ENCODE measurements around the gene ACBD6.

Gene ACBD6

DNA sequence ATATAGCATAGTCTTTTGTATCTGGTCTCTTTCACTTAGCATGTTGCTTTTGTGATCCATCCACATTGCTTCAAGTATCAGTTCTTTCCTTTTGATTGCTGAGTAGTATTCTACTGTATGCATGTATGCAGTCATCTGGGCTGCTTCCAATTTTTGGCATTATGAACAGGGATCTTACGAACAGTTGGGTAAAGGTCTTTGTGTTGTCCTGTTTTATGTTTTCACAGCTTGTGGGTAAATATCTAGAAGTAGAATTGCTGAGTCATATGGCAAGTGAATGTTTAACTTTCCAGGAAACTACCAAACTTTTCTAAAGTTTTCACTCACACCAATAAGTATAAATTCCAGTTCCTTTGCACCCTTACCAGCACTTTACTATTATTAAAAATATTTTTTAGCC, 211.4 kb downstream of the ACBD6 start:
- no peak for DNase-seq (ENCODE audit: low read depth)

DNA sequence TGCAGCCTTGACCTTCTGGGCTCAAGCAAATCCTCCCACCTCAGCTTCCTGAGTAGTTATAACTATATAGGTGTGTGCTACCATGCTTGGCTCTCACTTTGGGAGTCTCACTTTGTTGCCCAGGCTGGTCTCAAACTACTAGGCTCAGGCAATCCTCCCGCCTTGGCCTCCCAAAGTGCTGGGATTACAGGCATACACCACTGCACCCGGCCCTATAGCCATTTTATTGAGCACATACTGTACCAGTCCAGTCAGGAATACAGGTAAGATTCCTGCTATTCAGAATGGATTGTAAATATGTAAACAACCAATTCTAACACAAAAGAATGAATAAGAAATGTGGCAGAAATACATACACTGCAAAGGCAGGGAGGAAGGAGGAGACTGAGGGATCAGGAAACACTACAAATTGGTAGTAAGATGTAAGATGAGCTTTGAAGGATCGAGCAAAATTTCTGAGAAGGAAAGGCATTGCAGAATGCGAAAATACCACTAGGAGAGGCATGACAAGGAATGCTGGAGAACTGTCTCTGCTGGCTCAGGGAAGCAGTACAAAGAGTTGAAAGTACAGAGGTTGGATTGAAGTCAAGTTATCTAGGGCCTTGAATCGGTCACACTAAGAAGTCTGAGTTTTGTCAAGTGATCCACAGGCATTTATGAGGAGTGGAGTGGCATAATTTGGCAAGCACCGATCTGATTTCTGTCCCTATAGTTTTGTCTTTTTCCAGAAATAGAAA, 211.9 kb downstream of the ACBD6 start:
- no peak for DNase-seq (ENCODE audit: low read depth)

DNA sequence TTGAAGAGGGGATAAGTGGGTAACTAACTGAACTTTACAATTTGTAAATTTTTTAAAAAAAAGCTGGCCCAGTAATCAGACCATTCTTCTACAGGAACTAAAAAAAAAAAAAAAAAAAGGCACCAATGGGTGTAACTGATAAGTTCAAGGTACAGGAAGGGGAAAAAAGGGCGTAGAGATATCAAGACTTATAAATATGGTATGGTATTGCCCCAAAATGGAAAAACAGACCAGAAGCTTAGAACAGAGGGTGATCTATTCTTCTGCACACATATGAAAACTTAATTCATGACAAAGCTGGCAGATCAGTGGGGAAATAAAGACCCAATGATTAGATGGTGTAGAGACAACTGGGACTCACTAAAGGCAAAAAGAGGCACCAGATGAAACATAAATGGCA, 213.4 kb downstream of the ACBD6 start:
- DNase-seq (ENCODE audit: low read depth) = no peak

DNA sequence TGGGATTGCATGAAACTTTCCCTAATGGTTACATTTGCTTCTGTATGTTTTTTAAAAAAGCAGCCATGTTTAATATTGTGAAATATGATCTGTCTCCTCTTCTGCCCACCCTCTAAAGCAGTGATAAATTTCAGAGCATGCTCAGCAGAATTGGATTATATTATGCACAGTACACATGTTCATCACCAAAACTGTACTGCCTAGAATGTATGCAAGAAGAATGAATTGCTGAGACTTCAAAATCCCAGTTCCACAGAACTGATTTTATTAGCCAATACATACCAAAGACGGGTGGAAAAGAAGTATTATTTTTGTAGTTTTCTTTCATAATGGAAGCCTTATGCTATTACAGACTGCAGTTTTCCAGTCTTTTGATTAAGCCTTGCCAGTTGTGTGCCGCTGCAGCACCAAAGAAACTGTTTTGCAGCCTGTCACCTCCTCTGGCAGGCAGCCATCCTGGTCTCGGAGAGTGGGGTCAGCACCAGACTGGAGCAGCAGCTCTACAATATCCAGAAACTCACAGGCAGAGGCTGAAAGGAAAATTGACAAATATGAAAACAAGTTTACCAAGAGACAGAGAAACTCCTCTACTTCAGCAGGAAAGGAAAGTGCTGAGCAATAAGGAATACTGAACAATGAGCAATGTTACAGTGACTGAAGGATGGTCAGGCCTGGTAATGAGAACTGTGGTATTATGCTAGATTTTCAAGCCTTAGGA, 214.2 kb downstream of the ACBD6 start:
- DNase-seq (ENCODE audit: low read depth) = no peak

DNA sequence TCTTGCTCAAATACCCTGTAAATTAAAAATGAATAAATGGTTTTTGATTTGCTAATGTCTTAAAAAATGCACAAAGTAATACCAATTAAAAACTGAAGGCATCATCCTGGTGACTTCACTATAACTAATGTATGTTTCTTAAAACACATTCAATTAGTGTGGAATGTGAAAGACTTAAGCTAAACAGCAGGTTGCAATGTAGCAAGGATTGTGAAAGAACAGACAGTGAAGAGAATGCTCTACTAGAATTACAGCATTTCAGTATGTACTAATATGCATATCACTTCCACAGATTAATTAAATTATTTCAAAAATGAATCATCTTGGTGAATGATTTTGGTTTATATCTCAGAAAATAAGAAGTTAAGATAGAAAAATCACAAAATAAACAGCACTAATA, 216.0 kb downstream of the ACBD6 start:
- no peak for DNase-seq (ENCODE audit: low read depth)

DNA sequence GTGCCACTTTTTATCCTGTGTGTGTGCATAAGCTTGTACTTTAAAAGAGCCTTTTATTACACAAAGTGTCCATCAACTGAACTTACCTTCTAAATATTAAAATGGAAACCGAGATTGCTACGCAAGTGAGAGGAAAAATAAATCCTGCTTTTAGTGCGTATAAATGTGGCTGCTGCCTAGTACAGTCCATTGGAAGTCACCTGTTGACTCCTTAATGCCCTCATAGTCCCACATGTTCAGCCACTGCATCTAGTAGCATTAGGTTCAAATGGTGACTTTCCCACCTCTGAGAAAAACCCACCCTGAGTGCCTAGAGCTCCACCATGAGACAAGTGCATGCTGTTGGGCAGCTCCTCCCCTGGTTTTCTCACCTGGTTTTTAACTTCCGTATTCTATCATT, 219.3 kb downstream of the ACBD6 start:
- DNase-seq (ENCODE audit: low read depth) = no peak

DNA sequence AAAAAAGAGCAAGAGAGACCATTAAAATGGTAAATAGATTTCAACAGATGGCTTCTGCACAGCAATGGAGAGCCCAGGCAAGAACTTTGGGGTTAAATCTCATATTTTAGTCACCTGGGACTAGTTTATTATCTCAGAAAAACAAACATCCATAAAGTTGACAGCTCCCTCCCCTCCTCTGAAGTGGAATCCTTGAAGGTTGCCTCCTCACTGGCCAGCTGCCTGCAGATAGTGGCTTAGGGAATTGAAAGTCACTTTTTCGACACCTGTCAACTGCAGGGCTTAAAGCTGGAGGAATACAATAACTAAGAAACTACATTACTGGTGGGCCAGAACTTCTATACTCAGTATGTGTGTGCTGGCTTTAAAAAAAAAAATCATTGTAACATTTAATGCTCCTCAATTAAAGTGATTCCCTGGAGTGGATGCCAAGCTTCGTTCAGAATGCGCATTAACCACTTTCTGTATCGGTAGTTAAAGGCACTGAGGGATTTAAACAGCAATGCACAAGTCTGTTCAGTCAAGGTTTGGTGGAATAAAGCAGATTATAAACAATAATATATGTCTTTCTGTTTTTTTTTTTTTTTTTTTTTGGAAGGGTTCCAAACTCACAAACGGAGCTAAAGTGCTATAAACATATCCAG, 219.9 kb downstream of the ACBD6 start:
- DNase-seq (ENCODE audit: low read depth) = no peak

DNA sequence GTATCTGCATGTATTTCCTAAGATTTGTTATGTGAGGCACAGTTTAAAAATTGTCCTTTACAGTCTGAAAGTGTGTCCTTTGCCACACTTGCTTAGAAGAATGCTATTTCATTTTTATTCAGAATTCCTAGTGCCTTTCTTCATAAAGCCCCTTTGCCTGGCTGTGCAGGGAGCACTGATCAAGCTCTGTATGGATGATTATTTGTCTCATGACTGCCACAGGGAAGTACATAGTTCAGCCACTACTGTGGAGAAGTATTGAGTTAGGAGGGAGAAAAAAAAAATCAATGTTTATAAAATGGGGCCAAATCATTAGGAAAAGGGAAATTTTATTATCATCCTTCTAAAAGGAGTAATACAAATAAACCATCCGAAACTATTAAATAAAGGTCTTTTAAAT, 220.9 kb downstream of the ACBD6 start:
- no peak for DNase-seq (ENCODE audit: low read depth)

DNA sequence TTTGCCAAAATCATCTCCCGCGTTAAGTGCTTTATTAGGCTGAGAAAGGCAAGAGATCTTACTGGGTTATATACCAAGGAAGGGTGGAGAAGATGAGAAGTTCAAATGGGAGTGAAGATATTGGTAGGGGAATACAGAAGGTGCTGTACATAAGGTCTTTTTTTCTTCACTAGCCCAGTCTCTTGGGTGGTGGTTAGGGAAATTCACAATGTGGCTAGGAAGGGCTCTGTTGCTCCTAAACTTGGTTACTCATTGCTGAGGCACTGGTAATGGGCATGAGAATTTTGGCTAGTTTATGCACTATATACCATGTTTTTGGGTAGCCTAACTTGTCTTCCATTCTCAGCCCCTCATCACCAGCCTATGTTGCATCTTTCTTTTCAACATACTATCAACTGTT, 221.8 kb downstream of the ACBD6 start:
- no peak for DNase-seq (ENCODE audit: low read depth)

DNA sequence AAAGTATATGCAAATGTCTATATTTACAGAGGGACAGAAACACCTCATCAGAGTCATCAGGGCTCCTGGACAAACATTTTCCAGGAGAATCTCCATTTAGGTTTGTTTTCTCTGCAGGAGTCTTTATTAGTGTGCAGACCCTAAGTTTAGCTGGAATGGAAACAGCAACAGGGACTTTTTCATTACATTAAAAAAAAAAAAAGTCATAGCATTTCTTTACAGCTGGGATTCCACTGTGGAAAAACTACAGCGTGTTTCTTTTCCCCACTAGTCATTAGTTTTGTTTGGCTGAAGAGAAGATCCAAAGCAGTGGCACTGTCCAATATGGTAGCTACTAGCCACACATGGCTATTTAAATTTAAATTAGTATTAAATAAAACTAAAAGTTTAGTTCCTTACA, 222.7 kb downstream of the ACBD6 start:
- DNase-seq (ENCODE audit: low read depth) = no peak

DNA sequence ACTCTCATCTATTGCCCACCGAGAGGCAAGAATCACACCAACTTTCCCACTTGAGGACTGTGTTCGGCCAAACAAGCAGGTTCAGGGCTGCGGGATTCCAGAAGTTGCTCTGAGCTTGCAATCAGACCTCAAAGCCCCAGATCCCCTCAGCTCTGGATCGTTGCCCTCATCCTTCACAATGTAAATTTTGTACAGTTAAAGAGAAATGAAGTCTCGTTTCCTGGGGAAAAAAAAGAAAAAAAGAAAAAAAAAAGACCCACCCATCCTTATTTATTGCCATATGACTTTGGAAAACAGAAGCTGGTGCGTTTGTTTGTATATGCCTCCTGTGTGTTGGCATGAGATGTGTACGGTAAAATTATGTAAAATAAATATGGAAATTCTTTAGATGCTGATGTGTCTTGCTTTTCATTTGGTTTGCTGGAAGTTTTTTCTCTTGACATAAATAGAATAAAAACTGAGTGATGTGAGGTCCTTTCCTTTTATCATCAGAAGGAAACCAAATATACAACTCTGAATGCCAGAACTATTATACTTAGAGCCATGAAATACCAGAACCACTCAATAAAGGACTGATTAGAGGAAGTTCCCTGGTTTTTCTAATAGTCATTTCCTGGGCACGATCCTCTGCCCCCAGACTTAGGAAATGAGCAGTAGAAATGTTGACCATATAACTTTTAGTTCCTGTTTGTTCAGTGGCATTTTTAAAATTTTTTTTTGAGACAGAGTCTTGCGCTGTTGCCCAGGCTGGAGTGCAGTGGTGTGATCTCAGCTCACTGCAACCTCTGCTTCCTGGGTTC, 223.6 kb downstream of the ACBD6 start:
- DNase-seq (ENCODE audit: low read depth) = no peak

DNA sequence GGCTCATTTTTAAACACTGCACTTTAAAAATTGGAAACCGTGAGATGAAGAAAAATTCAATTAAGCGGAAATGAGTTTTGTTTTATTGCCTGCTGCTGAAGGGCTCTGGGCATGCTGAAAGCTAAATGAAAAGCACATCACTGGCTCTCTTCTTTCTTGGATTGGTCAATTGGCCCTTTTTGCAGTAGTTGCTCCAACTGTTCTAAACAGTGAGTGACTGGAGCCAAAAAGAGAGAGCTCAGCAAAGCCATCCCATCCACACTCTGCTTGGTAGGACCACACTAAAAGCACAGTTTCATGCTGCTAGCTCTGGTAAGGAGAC, 224.2 kb downstream of the ACBD6 start:
- no peak for DNase-seq (ENCODE audit: low read depth)

DNA sequence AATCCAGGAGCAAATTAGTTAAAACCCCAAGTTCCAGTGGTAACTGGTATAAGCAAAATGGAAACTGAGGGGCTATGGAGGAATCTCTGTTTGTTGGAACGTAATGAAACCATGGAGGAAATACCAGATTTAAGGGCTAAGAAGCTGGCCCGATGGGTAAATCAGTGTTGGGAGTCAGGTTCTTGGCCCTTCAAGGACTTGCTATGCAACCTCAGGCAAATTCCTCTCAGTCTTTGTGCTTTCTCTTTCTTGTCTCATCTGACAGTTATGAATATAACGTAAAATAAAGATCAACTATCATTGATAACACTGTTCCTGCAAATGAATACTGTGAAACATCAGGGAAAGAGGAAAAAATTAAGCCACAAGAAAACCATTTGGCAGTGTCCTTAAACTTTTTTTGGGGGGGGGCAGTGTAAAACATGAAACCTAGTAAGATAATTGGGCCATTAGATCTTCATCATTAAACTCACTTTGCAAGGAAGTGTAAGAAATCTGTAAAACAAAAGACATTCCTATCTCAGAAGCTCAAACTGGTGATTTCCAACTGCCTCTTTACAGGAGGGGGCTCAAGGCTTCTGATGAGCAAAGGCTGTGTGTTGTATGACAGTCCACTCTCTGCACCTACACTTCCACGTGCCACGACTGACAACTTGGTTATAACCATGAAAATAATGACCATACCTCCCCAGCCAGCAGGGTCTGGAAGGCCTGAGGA, 224.7 kb downstream of the ACBD6 start:
- no peak for DNase-seq (ENCODE audit: low read depth)

DNA sequence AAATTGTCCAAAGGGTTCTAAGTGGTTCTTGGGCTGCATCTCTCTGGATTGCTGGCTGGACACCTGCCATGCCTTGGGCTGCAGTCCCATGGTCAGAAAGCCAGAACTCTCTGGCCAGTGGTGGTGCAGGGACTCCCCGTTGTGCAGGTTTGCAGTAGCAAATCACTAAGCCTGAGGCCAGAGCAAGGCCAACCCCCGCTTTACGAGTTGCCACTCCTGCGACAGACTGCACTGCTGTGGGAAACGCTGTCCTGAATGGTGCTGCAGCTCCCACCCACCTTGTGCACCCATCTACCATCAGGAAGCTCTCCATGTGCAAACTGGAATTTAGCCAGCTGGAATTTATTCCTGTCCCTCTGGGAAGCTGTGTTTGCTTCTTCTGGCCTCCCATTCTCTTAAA, 226.7 kb downstream of the ACBD6 start:
- no peak for DNase-seq (ENCODE audit: low read depth)

DNA sequence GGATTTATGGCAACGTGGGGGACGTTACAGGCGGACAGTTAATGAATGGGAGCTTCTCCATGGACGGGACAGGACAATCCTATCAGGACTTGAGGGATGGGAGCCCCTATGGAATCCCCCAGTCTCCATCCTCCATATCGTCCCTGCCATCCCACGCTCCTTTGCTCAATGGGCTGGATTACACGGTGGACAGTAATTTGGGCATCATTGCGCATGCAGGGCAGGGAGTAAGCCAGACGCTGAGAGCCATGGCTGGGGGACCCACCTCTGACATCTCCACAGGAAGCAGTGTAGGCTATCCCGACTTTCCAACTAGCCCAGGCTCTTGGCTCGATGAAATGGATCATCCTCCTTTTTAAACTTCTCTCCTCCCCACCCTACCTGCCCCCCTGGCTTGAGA, 228.2 kb downstream of the ACBD6 start:
- no peak for DNase-seq (ENCODE audit: low read depth)

DNA sequence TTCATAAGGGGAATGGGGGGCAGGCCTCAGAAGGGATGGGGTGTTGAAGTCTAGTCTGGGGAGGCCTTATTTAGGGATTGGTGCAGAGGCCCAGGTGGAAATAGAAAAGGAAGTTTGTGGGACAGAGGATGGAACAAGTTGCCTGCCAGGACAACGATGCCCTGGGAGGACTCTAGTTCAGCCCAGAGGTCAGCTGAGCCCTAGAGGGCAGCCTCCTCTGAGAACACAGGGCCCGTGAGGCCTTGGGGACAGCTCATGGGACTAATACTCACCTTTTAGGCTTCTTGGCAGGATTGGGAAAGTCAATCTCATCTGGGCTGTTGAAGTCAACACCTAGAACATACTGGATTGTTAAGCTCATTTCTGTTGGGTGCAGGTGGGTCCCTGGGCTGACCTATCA, 229.3 kb downstream of the ACBD6 start:
- DNase-seq (ENCODE audit: low read depth) = no peak

DNA sequence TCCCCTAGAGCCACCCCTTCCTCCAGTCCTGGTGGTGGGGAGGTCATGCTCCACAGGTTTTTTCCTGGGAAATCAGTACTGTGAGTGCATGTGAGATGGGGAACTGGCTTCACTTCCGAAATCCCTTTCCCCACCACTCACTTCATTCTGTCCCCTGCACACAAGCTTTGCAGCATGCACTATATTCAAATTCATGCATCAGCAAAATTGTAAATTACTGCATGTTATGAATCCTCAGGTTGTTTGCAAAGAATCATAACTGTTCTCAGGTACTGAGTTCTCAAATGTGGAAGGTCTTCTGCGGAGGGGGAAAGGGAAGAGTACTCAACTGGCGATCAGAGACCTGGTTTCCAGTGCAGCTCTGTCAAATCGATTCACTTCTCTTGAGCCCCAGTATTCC, 230.0 kb downstream of the ACBD6 start:
- DNase-seq (ENCODE audit: low read depth) = no peak

DNA sequence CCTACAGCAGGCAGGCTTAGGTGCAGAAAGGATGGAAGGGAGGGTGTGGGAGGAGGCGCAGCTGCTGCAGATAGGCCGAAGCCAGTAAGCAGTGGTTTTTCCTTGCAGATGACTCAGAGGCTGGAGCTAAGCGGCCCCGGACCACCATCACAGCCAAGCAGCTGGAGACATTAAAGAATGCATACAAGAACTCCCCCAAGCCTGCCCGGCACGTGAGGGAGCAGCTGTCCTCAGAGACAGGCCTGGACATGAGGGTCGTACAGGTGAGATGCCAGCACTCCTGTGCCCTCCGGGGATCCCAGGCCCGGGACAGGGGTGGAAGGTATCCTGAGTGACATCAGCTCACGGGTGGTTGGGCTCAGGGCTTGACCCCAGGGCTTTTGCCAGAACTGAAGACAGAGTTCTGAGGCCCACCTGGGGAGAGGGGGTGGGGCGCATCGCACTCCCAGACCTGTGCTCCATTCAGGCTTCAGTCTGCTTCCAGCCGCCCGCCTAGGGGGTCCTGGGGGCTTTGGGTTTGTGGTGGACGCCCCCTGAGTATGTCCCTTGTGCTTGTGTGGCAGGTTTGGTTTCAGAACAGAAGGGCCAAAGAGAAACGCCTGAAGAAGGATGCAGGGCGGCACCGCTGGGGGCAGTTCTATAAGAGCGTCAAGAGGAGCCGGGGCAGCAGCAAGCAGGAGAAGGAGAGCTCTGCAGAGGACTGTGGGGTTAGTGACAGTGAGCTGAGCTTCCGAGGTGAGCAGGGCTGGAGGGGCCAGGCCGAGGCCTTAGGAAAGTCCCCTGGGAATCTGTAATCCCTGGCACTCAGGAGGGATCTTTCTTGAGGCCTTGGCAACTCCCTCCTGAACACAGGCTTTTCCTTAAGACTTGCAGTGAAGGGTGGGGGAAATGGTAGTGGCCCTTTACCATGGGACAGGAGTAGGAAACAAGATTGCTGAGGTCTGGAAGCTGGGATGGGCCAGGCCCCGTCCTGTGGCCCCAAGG, 230.8 kb downstream of the ACBD6 start:
- no peak for DNase-seq (ENCODE audit: low read depth)

DNA sequence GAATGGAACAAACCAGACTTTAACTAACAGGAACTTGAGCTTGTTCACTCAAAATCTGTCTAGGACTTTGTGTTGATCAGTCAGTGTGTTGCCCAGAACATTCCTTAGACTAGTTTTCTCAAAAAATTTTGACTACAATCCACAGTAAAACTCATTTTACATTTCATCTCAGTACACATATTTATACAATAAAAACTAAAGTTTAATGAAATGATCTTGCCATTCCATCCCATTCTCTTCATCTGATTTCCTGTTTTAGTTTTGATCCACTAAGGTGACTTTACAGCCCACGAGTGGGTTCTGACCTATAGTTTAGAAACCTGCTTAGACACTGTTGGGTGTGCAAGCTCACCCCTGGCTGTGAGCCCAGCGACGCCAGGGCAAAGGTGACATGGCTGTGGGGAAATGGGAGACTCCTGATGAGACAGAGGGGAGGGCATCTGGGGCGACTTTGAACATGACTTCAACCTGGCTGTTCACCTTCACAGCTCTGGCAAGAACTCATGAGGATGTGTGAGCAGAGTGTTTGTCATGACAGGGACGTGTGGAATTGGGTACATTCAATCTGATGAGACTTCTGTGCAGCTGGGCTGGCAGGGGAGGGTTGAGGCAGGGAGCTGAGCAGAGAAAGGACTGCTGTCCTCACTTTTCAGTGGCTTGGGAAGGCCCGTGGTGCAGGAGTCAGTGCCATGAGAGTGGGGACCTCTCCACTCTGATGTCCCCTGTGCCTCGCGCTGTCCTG, 231.7 kb downstream of the ACBD6 start:
- no peak for DNase-seq (ENCODE audit: low read depth)

Data from GM04503 (cell line).